ENCODE data around the gene HCFC1R1.

DNA sequence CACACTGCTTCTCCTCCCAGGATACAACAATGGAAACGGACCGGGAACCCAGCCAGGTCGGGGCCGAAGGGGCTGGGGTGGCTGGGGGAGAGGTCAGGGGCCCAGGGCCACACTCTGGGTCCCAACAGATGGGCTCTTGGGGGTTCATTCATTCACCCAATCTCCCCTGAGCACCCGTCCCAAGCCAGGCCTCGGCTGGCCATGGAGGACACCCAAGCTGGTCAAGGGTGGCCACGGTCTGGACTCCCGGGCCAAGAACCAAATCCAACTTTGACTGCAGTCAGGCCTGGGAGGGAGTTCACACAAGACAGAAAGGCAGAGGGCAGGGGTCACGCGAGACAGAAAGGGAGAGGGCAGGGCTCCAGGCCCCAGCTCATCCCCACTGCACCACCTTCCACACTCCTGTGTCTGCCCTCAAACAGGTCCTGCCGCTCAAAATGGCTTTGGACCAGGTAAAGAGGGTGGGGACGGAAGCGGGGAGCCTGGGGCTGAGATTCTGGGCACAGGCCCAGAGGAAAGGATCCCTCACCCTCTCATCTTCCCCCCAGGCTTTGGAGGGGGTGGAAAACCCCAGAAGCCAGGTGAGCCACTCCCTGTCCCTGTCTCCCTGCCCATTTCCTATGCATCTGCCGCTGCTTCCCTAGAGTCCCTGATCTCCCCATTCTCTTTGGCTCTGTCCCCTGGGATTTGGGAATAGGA, 31.2 kb downstream of the HCFC1R1 start:
- TF ChIP-seq TAF1 (IDR thresholded peaks at IDR 0.05; ENCODE audit: borderline replicate concordance, low read depth, low read length) (no peak), SIN3A (IDR thresholded peaks at IDR 0.05; ENCODE audit: borderline replicate concordance, low read depth, low read length) (no peak), FOSL2 (IDR thresholded peaks at IDR 0.05; ENCODE audit: borderline replicate concordance, low read depth) (no peak), JUND (IDR thresholded peaks at IDR 0.05) (no peak), YY1 (IDR thresholded peaks at IDR 0.05; ENCODE audit: low read depth) (no peak), GABPA (IDR thresholded peaks at IDR 0.05; ENCODE audit: low read depth) (no peak), EP300 (IDR thresholded peaks at IDR 0.05; ENCODE audit: borderline replicate concordance in 1 of 2, low read depth in 1 of 2, low read length in 1 of 2) (no peak), RFX5 (IDR thresholded peaks at IDR 0.05; ENCODE audit: low read length) (no peak)
- TF ChIP-seq, protein P1, sequence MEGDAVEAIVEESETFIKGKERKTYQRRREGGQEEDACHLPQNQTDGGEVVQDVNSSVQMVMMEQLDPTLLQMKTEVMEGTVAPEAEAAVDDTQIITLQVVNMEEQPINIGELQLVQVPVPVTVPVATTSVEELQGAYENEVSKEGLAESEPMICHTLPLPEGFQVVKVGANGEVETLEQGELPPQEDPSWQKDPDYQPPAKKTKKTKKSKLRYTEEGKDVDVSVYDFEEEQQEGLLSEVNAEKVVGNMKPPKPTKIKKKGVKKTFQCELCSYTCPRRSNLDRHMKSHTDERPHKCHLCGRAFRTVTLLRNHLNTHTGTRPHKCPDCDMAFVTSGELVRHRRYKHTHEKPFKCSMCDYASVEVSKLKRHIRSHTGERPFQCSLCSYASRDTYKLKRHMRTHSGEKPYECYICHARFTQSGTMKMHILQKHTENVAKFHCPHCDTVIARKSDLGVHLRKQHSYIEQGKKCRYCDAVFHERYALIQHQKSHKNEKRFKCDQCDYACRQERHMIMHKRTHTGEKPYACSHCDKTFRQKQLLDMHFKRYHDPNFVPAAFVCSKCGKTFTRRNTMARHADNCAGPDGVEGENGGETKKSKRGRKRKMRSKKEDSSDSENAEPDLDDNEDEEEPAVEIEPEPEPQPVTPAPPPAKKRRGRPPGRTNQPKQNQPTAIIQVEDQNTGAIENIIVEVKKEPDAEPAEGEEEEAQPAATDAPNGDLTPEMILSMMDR (IDR thresholded peaks at IDR 0.05), result no peak
- TF ChIP-seq, protein P2, sequence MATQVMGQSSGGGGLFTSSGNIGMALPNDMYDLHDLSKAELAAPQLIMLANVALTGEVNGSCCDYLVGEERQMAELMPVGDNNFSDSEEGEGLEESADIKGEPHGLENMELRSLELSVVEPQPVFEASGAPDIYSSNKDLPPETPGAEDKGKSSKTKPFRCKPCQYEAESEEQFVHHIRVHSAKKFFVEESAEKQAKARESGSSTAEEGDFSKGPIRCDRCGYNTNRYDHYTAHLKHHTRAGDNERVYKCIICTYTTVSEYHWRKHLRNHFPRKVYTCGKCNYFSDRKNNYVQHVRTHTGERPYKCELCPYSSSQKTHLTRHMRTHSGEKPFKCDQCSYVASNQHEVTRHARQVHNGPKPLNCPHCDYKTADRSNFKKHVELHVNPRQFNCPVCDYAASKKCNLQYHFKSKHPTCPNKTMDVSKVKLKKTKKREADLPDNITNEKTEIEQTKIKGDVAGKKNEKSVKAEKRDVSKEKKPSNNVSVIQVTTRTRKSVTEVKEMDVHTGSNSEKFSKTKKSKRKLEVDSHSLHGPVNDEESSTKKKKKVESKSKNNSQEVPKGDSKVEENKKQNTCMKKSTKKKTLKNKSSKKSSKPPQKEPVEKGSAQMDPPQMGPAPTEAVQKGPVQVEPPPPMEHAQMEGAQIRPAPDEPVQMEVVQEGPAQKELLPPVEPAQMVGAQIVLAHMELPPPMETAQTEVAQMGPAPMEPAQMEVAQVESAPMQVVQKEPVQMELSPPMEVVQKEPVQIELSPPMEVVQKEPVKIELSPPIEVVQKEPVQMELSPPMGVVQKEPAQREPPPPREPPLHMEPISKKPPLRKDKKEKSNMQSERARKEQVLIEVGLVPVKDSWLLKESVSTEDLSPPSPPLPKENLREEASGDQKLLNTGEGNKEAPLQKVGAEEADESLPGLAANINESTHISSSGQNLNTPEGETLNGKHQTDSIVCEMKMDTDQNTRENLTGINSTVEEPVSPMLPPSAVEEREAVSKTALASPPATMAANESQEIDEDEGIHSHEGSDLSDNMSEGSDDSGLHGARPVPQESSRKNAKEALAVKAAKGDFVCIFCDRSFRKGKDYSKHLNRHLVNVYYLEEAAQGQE (IDR thresholded peaks at IDR 0.05; ENCODE audit: low read depth, low read length), result no peak
- TF ChIP-seq, protein P3, sequence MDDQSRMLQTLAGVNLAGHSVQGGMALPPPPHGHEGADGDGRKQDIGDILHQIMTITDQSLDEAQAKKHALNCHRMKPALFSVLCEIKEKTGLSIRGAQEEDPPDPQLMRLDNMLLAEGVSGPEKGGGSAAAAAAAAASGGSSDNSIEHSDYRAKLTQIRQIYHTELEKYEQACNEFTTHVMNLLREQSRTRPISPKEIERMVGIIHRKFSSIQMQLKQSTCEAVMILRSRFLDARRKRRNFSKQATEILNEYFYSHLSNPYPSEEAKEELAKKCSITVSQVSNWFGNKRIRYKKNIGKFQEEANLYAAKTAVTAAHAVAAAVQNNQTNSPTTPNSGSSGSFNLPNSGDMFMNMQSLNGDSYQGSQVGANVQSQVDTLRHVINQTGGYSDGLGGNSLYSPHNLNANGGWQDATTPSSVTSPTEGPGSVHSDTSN (IDR thresholded peaks at IDR 0.05), result no peak
